ENCODE data around the gene ZNF282. TPM values are rescaled to one million over a fixed set of nuclear protein-coding genes. Genes with fewer than 3 reads are reported as not detected.
"Not testable (repeated sequence)": the region's sequence is repeated elsewhere in the genome, so short reads cannot be mapped to it uniquely, and the experiment has no call there.

Gene ZNF282
- total and polyA plus RNA-seq, 2 experiments from 2014 or later: 6.9 to 34.2 TPM

DNA sequence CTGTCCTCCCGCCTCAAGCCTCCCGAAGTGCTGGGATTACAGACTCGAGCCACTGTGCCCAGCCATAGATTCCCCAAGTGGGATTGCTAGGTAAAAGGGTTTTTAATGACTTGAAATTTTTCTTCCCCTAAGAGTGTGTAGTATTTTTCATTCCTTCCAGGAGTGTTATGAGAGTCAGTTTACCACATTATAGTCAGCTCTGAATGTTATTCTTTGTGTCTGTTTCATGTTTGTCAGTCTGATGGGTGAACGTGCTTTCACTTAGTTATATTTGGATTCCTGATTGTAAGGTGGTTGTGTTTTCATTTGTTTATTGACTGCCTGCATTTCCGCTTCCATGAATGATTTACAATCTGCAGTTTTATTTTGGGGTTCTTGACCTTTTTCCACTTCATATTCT, 50.4 kb downstream of the ZNF282 start:
- TF ChIP-seq, protein P1, sequence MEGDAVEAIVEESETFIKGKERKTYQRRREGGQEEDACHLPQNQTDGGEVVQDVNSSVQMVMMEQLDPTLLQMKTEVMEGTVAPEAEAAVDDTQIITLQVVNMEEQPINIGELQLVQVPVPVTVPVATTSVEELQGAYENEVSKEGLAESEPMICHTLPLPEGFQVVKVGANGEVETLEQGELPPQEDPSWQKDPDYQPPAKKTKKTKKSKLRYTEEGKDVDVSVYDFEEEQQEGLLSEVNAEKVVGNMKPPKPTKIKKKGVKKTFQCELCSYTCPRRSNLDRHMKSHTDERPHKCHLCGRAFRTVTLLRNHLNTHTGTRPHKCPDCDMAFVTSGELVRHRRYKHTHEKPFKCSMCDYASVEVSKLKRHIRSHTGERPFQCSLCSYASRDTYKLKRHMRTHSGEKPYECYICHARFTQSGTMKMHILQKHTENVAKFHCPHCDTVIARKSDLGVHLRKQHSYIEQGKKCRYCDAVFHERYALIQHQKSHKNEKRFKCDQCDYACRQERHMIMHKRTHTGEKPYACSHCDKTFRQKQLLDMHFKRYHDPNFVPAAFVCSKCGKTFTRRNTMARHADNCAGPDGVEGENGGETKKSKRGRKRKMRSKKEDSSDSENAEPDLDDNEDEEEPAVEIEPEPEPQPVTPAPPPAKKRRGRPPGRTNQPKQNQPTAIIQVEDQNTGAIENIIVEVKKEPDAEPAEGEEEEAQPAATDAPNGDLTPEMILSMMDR (IDR thresholded peaks at IDR 0.05; ENCODE audit: low read depth, low read length): no peak
- Histone ChIP-seq H3K4me1 (ENCODE audit: low read depth) (peaks cover under 1% of the 10 kb centered on the region), H3K9me3 (ENCODE audit: low read depth) (no peaks in the 10 kb centered on the region), H3K27ac (no peak overlapping the region), H3K36me3 (peaks cover 4% of the 10 kb centered on the region), H3K27me3 (no peaks in the 10 kb centered on the region), H3K4me3 (no peak overlapping the region)
- no peak for DNase-seq (ENCODE audit: low read depth in 1 of 2, low spot score in 1 of 2)

DNA sequence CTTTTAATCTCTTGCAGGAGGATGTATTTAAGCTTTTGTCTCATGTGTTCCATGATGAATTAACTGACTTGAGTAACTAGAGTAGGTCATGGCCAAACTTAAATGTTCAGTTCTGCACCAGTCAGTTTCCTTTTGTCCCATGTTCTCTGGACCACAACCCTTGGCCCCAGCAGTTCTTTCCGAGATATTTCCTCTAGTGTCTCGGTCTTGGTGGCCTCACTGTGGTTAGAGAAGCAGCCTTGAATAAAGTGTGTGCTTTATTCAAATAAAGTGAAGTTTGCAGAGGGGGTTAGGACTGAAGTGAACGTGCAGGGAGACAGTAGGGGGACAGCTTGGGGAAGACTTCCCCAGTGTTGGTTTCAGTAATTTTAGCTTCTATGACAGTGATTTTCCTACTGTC, 53.4 kb downstream of the ZNF282 start:
- Histone ChIP-seq H3K9me3 (ENCODE audit: low read depth) (no peaks in the 10 kb centered on the region), H3K27me3 (no peaks in the 10 kb centered on the region), H3K4me3 (no peak overlapping the region), H3K4me1 (ENCODE audit: low read depth) (no peaks in the 10 kb centered on the region), H3K27ac (no peak overlapping the region), H3K36me3 (peaks cover 19% of the 10 kb centered on the region)
- DNase-seq (ENCODE audit: low read depth in 1 of 2, low spot score in 1 of 2): no peak
- TF ChIP-seq, protein P1 (IDR thresholded peaks at IDR 0.05; ENCODE audit: low read depth, low read length): no peak

DNA sequence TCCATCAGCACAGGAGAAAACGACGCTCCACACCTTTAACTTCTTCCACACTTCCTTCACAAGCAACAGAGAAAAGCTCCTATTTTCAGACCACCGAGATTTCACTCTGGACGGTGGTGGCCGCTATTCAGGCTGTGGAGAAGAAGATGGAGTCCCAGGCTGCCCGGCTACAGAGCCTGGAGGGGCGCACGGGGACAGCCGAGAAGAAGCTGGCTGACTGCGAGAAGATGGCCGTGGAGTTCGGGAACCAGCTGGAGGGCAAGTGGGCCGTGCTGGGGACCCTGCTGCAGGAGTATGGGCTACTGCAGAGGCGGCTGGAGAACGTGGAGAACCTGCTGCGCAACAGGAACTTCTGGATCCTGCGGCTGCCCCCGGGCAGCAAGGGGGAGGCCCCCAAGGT, 54.8 kb downstream of the ZNF282 start:
- DNase-seq (ENCODE audit: low read depth in 1 of 2, low spot score in 1 of 2); H3K27ac ChIP-seq; H3K9me3 ChIP-seq (ENCODE audit: low read depth); H3K4me1 ChIP-seq (ENCODE audit: low read depth); H3K27me3 ChIP-seq; H3K4me3 ChIP-seq: not testable (repeated sequence)
- H3K36me3 ChIP-seq: peaks cover 28% of the 10 kb centered on the region

DNA sequence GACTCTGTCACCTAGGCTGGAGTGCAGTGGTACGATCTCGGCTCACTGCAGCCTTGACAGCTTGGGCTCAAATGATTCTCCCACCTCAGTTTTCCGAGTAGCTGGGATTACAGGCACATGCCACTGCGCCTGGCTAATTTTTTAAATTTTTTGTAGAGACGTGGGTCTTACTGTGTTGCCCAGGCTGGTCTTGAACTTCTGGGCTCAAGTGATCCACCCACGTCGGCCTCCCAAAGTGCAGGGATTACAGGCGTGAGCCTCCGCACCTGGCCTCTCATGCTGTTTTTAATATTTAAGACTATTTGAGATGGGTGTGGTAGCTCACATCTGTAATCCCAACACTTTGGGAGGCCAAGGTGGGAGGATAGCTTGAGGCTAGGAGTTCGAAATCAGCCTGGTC, 56.2 kb downstream of the ZNF282 start:
- not testable (repeated sequence) for H3K27me3 ChIP-seq; DNase-seq (ENCODE audit: low read depth in 1 of 2, low spot score in 1 of 2); H3K9me3 ChIP-seq (ENCODE audit: low read depth); H3K27ac ChIP-seq; H3K4me1 ChIP-seq (ENCODE audit: low read depth); H3K4me3 ChIP-seq
- H3K36me3 ChIP-seq: peaks cover 28% of the 10 kb centered on the region

DNA sequence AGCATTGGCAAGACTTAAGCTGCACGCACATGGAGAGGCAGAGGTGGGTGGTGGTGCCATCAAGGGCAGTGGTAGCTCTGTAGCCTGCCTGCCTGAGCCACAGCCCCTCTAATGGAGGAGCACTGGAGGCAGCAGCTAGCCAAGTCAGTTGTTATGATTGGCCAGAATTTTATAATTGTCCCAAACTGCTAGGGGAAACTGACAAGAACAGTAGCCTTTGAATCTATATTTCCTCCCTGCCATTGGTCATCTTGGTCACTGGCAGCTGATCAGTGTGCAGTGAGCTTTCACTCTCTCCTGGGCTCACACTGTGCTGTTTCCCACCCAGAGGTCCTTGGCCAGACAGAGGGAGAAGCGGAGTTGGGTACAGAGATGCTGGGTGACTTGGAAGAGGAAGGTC, 57.0 kb downstream of the ZNF282 start:
- Histone ChIP-seq H3K9me3 (ENCODE audit: low read depth) (no peaks in the 10 kb centered on the region), H3K27ac (no peak overlapping the region), H3K4me1 (ENCODE audit: low read depth) (no peaks in the 10 kb centered on the region), H3K27me3 (no peaks in the 10 kb centered on the region), H3K4me3 (no peak overlapping the region), H3K36me3 (peaks cover 28% of the 10 kb centered on the region)
- no peak for DNase-seq (ENCODE audit: low read depth in 1 of 2, low spot score in 1 of 2)
- TF ChIP-seq, protein P1 (IDR thresholded peaks at IDR 0.05; ENCODE audit: low read depth, low read length): no peak

DNA sequence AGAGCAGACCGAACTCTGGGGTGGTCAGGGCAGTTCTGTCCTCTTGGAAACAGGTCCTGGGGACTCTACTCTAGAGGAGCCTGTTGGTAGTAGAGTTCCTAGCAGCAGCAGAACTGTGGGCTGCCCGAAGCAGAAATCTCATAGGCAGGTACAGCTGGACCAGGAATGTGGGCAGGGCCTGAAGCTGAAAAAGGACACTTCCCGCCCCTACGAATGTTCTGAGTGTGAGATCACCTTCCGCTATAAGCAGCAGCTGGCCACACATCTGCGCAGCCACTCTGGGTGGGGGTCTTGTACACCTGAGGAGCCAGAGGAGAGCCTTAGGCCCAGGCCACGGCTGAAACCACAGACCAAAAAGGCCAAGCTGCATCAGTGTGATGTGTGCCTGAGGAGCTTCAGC, 58.3 kb downstream of the ZNF282 start:
- no peak overlapping the region for H3K4me3 ChIP-seq
- no peak for DNase-seq (ENCODE audit: low read depth in 1 of 2, low spot score in 1 of 2)
- H3K4me1 ChIP-seq (ENCODE audit: low read depth): no peaks in the 10 kb centered on the region
- H3K27ac ChIP-seq: no peak overlapping the region
- no peaks in the 10 kb centered on the region for H3K27me3 ChIP-seq
- TF ChIP-seq, protein P1 (IDR thresholded peaks at IDR 0.05; ENCODE audit: low read depth, low read length): no peak
- peaks cover 28% of the 10 kb centered on the region for H3K36me3 ChIP-seq
- no peaks in the 10 kb centered on the region for H3K9me3 ChIP-seq (ENCODE audit: low read depth)

Measured in cardiac muscle cell (in vitro differentiated cells and primary cell).